ENCODE measurements around the gene MAPK1.
"Not testable (repeated sequence)": the region's sequence is repeated elsewhere in the genome, so short reads cannot be mapped to it uniquely, and the experiment has no call there.

Gene MAPK1

GRCh38 chr22:21759093-21759492 lies 108.4 kb downstream of the MAPK1 start:
- peaks cover 10% of the 10 kb centered on the region for H3K36me3 ChIP-seq (ENCODE audit: insufficient read depth, low read length)

GRCh38 chr22:21758091-21758864 lies 109.2 kb downstream of the MAPK1 start:
- H3K9me3 ChIP-seq (ENCODE audit: control insufficient read depth, insufficient read depth, low read length) = no peaks in the 10 kb centered on the region
- H3K9ac ChIP-seq (ENCODE audit: low read depth, low read length) = no peak overlapping the region
- no peaks in the 10 kb centered on the region for H3K4me1 ChIP-seq (ENCODE audit: insufficient read depth, low read length)
- peaks cover 4% of the 10 kb centered on the region; the same call in 1 of the 2 replicates for H3K36me3 ChIP-seq (ENCODE audit: insufficient read depth, low read length)

More at GRCh38 chr22:21759093-21759492, 108.4 kb downstream of the MAPK1 start:
- no peak overlapping the region for H3K9ac ChIP-seq (ENCODE audit: low read depth, low read length)
- no peaks in the 10 kb centered on the region for H3K4me1 ChIP-seq (ENCODE audit: insufficient read depth, low read length)
- no peaks in the 10 kb centered on the region for H3K9me3 ChIP-seq (ENCODE audit: control insufficient read depth, insufficient read depth, low read length)

- no peak overlapping the region for H3K9ac ChIP-seq (ENCODE audit: low read depth, low read length)
- H3K4me1 ChIP-seq (ENCODE audit: insufficient read depth, low read length) = no peaks in the 10 kb centered on the region
- H3K36me3 ChIP-seq (ENCODE audit: insufficient read depth, low read length) = no peaks in the 10 kb centered on the region
- H3K9me3 ChIP-seq (ENCODE audit: control insufficient read depth, insufficient read depth, low read length) = no peaks in the 10 kb centered on the region
Observed at GRCh38 chr22:21755851-21756284, 111.6 kb downstream of the MAPK1 start.

GRCh38 chr22:21754523-21754922 lies 112.9 kb downstream of the MAPK1 start:
- Histone ChIP-seq H3K4me1 (ENCODE audit: insufficient read depth, low read length) (no peaks in the 10 kb centered on the region), H3K9ac (ENCODE audit: low read depth, low read length) (no peak overlapping the region), H3K9me3 (ENCODE audit: control insufficient read depth, insufficient read depth, low read length) (no peaks in the 10 kb centered on the region), H3K36me3 (ENCODE audit: insufficient read depth, low read length) (no peaks in the 10 kb centered on the region)

- Histone ChIP-seq H3K4me1 (ENCODE audit: insufficient read depth, low read length) (no peaks in the 10 kb centered on the region), H3K9me3 (ENCODE audit: control insufficient read depth, insufficient read depth, low read length) (no peaks in the 10 kb centered on the region), H3K36me3 (ENCODE audit: insufficient read depth, low read length) (no peaks in the 10 kb centered on the region), H3K9ac (ENCODE audit: low read depth, low read length) (no peak overlapping the region)
Observed at GRCh38 chr22:21753374-21754111, 113.9 kb downstream of the MAPK1 start.

GRCh38 chr22:21752276-21752675 lies 115.2 kb downstream of the MAPK1 start:
- peaks cover 4% of the 10 kb centered on the region; the same call in 1 of the 2 replicates for H3K4me1 ChIP-seq (ENCODE audit: insufficient read depth, low read length)
- H3K36me3 ChIP-seq (ENCODE audit: insufficient read depth, low read length) = no peaks in the 10 kb centered on the region
- H3K9ac ChIP-seq (ENCODE audit: low read depth, low read length) = no peak overlapping the region
- no peaks in the 10 kb centered on the region for H3K9me3 ChIP-seq (ENCODE audit: control insufficient read depth, insufficient read depth, low read length)

- no peak overlapping the region for H3K9ac ChIP-seq (ENCODE audit: low read depth, low read length)
Observed at GRCh38 chr22:21745948-21746347, 121.5 kb downstream of the MAPK1 start.

GRCh38 chr22:21744917-21745316 lies 122.5 kb downstream of the MAPK1 start:
- H3K4me1 ChIP-seq (ENCODE audit: insufficient read depth, low read length); H3K36me3 ChIP-seq (ENCODE audit: insufficient read depth, low read length); H3K9me3 ChIP-seq (ENCODE audit: control insufficient read depth, insufficient read depth, low read length); H3K9ac ChIP-seq (ENCODE audit: low read depth, low read length): not testable (repeated sequence)

More at GRCh38 chr22:21745948-21746347, 121.5 kb downstream of the MAPK1 start:
- H3K36me3 ChIP-seq (ENCODE audit: insufficient read depth, low read length) = no peaks in the 10 kb centered on the region
- H3K4me1 ChIP-seq (ENCODE audit: insufficient read depth, low read length) = peaks cover 4% of the 10 kb centered on the region; the same call in 1 of the 2 replicates
- no peaks in the 10 kb centered on the region for H3K9me3 ChIP-seq (ENCODE audit: control insufficient read depth, insufficient read depth, low read length)

GRCh38 chr22:21741790-21742189 lies 125.7 kb downstream of the MAPK1 start:
- H3K4me1 ChIP-seq (ENCODE audit: insufficient read depth, low read length) = no peaks in the 10 kb centered on the region; the same call in 1 of the 2 replicates
- no peak overlapping the region for H3K9ac ChIP-seq (ENCODE audit: low read depth, low read length)
- H3K36me3 ChIP-seq (ENCODE audit: insufficient read depth, low read length) = no peaks in the 10 kb centered on the region
- no peaks in the 10 kb centered on the region for H3K9me3 ChIP-seq (ENCODE audit: control insufficient read depth, insufficient read depth, low read length)

DNA sequence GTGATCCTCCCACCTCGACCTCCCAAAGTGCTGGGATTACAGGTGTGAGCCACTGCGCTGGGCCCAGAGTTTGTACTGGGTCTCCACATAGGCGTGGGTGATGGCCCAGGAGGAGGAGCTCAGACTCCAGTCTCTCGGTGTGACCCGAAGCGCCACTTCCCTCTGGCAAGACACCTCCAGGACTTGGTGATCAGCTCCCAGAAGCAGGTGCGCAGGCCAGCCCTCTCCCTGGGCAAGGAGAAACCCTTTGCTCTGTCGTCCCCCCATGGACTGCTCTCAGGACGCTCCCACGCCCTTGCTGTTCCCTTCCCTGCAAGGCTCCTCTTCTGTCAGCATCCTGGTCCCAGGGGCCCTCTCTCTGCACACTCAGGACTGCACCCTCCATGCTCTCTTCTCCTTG lies 126.4 kb downstream of the MAPK1 start:
- no peaks in the 10 kb centered on the region for H3K9me3 ChIP-seq (ENCODE audit: control insufficient read depth, insufficient read depth, low read length)
- H3K9ac ChIP-seq (ENCODE audit: low read depth, low read length) = no peak overlapping the region
- no peaks in the 10 kb centered on the region; the same call in 1 of the 2 replicates for H3K4me1 ChIP-seq (ENCODE audit: insufficient read depth, low read length)
- H3K36me3 ChIP-seq (ENCODE audit: insufficient read depth, low read length) = no peaks in the 10 kb centered on the region

GRCh38 chr22:21739828-21740377 lies 127.5 kb downstream of the MAPK1 start:
- Histone ChIP-seq H3K36me3 (ENCODE audit: insufficient read depth, low read length) (no peaks in the 10 kb centered on the region), H3K4me1 (ENCODE audit: insufficient read depth, low read length) (no peaks in the 10 kb centered on the region; the same call in 1 of the 2 replicates), H3K9ac (ENCODE audit: low read depth, low read length) (no peak overlapping the region), H3K9me3 (ENCODE audit: control insufficient read depth, insufficient read depth, low read length) (no peaks in the 10 kb centered on the region)

DNA sequence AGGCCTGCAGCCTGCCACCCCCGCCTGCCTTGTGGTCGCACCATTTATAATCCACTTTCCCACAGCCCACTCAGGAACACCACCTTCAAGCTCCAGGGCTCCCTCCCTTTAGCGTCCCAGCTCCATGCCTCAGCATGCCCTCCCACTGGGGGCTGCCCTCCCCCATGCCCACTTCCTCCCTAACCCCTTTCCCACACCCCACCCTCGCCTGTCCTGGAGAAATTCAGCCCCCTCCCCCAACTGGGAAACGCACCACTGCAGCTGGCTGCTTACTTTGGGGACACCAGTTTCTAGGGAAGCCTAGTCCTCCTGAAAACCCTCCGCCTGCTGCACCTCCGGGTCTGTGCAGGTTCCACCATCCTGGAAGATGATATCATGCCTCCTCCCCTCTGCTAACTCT lies 128.5 kb downstream of the MAPK1 start:
- Histone ChIP-seq H3K36me3 (ENCODE audit: insufficient read depth, low read length) (no peaks in the 10 kb centered on the region), H3K9me3 (ENCODE audit: control insufficient read depth, insufficient read depth, low read length) (no peaks in the 10 kb centered on the region), H3K9ac (ENCODE audit: low read depth, low read length) (no peak overlapping the region), H3K4me1 (ENCODE audit: insufficient read depth, low read length) (no peaks in the 10 kb centered on the region; the same call in 1 of the 2 replicates)

DNA sequence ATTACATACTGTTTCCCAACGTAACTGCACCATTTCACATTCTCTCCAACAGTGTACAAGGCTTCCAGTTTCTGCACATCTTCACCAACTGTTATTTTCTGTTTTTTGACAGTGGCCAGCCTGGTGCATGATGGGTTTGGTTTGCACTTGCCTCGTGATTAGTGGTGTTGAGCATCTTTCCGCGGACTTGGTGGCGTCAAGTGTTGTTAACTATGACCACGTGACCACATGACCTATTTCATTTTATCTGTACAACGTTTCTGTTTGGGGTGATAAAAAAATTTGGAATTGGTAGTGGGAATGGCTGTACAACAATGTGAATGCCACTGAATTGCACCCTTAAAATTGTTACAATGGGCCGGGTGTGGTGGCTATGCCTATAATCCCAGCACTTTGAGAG lies 129.4 kb downstream of the MAPK1 start:
- no peaks in the 10 kb centered on the region; the same call in 1 of the 2 replicates for H3K4me1 ChIP-seq (ENCODE audit: insufficient read depth, low read length)
- H3K9me3 ChIP-seq (ENCODE audit: control insufficient read depth, insufficient read depth, low read length) = no peaks in the 10 kb centered on the region
- H3K36me3 ChIP-seq (ENCODE audit: insufficient read depth, low read length) = no peaks in the 10 kb centered on the region
- no peak overlapping the region for H3K9ac ChIP-seq (ENCODE audit: low read depth, low read length)

- Histone ChIP-seq H3K4me1 (ENCODE audit: insufficient read depth, low read length) (no peaks in the 10 kb centered on the region; the same call in 1 of the 2 replicates), H3K36me3 (ENCODE audit: insufficient read depth, low read length) (no peaks in the 10 kb centered on the region), H3K9ac (ENCODE audit: low read depth, low read length) (no peak overlapping the region), H3K9me3 (ENCODE audit: control insufficient read depth, insufficient read depth, low read length) (no peaks in the 10 kb centered on the region)
Observed at GRCh38 chr22:21736948-21737347, 130.5 kb downstream of the MAPK1 start.
